ENCODE results near the gene NHERF2.

DNA sequence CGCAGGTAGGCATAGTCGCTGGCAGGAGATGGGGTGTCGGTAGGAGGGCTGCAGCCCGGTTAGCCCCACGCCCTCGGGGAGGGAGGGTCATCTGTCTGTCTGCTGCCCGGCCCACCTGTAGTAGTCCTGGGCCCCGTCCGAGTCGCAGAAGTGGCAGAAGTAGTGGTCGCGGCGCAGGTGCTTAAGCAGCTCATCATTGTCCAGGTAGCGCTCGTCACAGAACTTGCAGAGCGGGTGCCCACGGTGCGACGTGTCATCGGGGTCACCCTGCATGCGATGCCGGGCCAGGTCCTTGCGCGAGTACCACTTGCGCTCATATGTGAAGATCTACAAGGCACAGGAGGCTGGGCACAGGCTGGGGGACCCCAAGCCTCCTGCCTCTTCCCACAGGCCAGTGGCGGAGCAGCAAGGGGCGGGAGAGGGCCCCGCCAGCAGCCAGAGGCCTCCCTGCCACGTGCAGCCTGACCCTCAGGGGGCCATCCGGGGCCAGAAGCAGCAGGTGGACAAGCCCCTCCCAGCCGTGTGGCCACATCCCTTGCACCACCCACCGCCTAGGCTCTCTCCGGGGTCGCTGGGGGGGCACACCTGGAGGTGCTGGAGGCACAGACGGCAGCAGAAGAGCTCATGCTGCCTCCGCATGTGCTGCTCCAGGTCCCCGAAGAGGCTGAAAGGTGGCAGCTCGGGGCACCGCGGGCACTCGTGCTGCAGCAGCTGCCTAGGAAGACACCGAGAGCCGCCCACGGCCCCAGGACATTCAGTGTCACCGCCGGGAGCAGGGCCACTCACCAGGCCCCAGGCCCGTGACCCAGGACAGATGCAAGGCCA lies 24.1 kb upstream of the NHERF2 start:
- TF ChIP-seq POLR2A (conservative IDR thresholded peaks at IDR 0.05) = no peak
- no peak for TF ChIP-seq SNRNP70 (optimal IDR thresholded peaks at IDR 0.05; ENCODE audit: low read depth, low read length)
- TF ChIP-seq, protein P1, sequence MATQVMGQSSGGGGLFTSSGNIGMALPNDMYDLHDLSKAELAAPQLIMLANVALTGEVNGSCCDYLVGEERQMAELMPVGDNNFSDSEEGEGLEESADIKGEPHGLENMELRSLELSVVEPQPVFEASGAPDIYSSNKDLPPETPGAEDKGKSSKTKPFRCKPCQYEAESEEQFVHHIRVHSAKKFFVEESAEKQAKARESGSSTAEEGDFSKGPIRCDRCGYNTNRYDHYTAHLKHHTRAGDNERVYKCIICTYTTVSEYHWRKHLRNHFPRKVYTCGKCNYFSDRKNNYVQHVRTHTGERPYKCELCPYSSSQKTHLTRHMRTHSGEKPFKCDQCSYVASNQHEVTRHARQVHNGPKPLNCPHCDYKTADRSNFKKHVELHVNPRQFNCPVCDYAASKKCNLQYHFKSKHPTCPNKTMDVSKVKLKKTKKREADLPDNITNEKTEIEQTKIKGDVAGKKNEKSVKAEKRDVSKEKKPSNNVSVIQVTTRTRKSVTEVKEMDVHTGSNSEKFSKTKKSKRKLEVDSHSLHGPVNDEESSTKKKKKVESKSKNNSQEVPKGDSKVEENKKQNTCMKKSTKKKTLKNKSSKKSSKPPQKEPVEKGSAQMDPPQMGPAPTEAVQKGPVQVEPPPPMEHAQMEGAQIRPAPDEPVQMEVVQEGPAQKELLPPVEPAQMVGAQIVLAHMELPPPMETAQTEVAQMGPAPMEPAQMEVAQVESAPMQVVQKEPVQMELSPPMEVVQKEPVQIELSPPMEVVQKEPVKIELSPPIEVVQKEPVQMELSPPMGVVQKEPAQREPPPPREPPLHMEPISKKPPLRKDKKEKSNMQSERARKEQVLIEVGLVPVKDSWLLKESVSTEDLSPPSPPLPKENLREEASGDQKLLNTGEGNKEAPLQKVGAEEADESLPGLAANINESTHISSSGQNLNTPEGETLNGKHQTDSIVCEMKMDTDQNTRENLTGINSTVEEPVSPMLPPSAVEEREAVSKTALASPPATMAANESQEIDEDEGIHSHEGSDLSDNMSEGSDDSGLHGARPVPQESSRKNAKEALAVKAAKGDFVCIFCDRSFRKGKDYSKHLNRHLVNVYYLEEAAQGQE (IDR thresholded peaks at IDR 0.05; ENCODE audit: borderline replicate concordance) = no peak
- TF ChIP-seq, protein P1 (CRISPR knock-in tag; IDR thresholded peaks at IDR 0.05; ENCODE audit: low read depth) = no peak
- TF ChIP-seq ZNF174 (CRISPR knock-in tag; IDR thresholded peaks at IDR 0.05) = no peak
- TF ChIP-seq CEBPG (CRISPR knock-in tag; IDR thresholded peaks at IDR 0.05) = no peak
- TF ChIP-seq CEBPG (tag; conservative IDR thresholded peaks at IDR 0.05 in 1 of 2, IDR thresholded peaks at IDR 0.05 in 1 of 2) = no peak

All from K562 (cell line).